Fibroblast of mammary gland (primary cell): Measurements from ENCODE around the gene SNAPC1.

Experiments
- DNase-seq: peaks from one replicate; pipeline ENCODE4 v3.0.0-alpha.2; 2010; ENCODE audit warnings: low read depth
- H3K4me3 ChIP-seq: 2 replicates; pipeline ENCODE4 v1.5.1; 2011; ENCODE audit warnings: low read depth, mild to moderate bottlenecking, low read length, moderate library complexity; ENCODE audit not compliant: control insufficient read depth
- CTCF ChIP-seq: conservative IDR thresholded peaks from 2 replicates; pipeline ENCODE4 v1.5.1; 2011; ENCODE audit warnings: low read depth, low read length, inconsistent platforms; ENCODE audit not compliant: control insufficient read depth, insufficient read depth

SNAPC1 gene

GRCh38 chr14:61836807-61837206, 74.6 kb downstream of the SNAPC1 start:
- no peak overlapping the region for H3K4me3 ChIP-seq
- no peak for TF ChIP-seq CTCF
- no peak for DNase-seq

- TF ChIP-seq CTCF, result peak; percentile 97
- no peak overlapping the region for H3K4me3 ChIP-seq
- peak; percentile 83 for DNase-seq
Observed at GRCh38 chr14:61837336-61838229, 75.4 kb downstream of the SNAPC1 start.

GRCh38 chr14:61838661-61839245, 76.5 kb downstream of the SNAPC1 start:
- peak; percentile 35 for DNase-seq
- no peak for TF ChIP-seq CTCF
- no peak overlapping the region for H3K4me3 ChIP-seq

- no peak for TF ChIP-seq CTCF
- no peak overlapping the region for H3K4me3 ChIP-seq
- peak; percentile 93 for DNase-seq
Observed at GRCh38 chr14:61839507-61839906, 77.3 kb downstream of the SNAPC1 start.

GRCh38 chr14:61841145-61841544, 78.9 kb downstream of the SNAPC1 start:
- peak; percentile 17 for DNase-seq
- H3K4me3 ChIP-seq, result no peak overlapping the region
- no peak for TF ChIP-seq CTCF
